HG03558 (cell line): ENCODE data around the gene PRMT6.
A peak's percentile ranks its signal among the peaks of the same experiment; 100 is the strongest.
"Not testable (repeated sequence)": the region's sequence is repeated elsewhere in the genome, so short reads cannot be mapped to it uniquely, and the experiment has no call there.

Experiments used
- ATAC-seq: cut with Tn5 transposase; IDR thresholded peaks from one replicate; pipeline ENCODE4 v1.9.1; 2021; ENCODE audit warnings: moderate number of reproducible peaks; ENCODE audit not compliant: unreplicated experiment; ENCODE audit errors: extremely low read depth

Gene PRMT6

GRCh38 chr1:107056426-107057196 lies at the start of gene PRMT6:
TSS of gene PRMT6 (plus strand) at chr1:107056674. CDS start at chr1:107056716, 42 bp downstream.
- ATAC-seq = peak; percentile 87

- ATAC-seq = no peak
Measured at GRCh38 chr1:107009281-107009680, 47.2 kb upstream of the PRMT6 start.

DNA sequence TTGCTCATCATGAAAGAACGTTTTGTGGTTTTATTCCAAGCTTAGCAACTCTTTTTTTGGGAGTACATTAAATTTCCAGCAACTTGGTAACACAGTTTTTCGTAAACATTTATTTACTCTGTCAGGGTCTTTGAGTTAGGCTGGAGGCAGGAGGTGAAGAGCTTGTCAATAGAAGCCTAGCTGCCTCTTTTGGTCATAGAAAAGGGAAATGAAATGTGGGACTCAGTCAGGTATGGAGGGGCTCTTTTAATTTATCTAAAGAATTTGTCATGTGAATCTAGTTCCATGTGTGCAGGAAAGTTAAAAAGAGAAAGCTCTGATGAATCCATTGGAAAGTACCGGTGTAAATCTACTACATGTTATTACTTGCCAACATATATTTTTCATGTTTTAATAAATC lies 45.9 kb upstream of the PRMT6 start:
- no peak for ATAC-seq

DNA sequence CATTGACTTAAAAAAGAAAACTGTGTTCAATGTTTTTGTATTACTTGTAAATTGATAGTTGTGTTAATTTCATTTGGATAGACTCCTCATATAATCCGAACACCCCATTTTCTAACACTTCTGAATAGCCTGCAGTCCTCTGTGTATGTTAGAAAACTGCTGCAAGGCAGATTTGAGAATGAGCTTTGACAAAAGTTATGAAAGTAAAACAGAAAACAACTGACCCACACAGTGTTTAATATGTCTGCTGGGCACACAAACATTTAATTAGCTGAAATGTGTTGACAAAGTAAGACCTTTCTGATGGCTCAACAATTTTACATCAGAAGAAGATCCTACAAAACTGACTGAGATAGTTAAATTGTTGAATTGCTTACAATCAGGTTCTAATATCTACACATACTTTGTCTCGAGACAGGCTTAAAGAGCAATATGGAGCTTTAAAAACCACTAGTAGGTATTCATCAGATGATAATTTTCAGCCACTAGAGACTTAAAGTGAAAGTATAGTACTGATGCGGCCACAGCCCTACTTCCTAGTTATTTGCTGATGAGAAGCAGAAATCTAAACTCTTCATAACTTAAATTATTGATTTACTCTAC lies 40.0 kb upstream of the PRMT6 start:
- ATAC-seq = no peak

DNA sequence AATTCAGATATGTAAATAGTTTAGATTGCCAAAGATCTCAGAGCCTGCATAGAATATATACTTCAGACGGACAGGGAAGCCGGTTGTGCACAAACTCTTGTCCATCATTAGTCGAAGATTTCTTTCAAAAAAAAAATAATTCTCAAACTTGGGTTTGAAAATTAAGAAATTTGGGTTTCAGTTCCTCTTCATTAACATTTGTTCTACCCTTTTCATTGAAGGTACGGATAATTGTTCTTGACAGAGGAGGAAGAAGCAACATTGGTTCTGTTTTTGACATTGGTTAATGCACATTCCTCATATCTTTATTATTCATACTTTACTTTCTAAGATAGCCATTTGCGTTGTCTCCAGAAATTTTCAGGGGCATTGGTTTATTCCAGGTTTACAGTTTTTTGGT lies 38.0 kb upstream of the PRMT6 start:
- no peak for ATAC-seq

GRCh38 chr1:107019166-107019565 lies 37.3 kb upstream of the PRMT6 start:
- no peak for ATAC-seq

GRCh38 chr1:107038874-107039273 lies 17.6 kb upstream of the PRMT6 start:
- not testable (repeated sequence) for ATAC-seq

DNA sequence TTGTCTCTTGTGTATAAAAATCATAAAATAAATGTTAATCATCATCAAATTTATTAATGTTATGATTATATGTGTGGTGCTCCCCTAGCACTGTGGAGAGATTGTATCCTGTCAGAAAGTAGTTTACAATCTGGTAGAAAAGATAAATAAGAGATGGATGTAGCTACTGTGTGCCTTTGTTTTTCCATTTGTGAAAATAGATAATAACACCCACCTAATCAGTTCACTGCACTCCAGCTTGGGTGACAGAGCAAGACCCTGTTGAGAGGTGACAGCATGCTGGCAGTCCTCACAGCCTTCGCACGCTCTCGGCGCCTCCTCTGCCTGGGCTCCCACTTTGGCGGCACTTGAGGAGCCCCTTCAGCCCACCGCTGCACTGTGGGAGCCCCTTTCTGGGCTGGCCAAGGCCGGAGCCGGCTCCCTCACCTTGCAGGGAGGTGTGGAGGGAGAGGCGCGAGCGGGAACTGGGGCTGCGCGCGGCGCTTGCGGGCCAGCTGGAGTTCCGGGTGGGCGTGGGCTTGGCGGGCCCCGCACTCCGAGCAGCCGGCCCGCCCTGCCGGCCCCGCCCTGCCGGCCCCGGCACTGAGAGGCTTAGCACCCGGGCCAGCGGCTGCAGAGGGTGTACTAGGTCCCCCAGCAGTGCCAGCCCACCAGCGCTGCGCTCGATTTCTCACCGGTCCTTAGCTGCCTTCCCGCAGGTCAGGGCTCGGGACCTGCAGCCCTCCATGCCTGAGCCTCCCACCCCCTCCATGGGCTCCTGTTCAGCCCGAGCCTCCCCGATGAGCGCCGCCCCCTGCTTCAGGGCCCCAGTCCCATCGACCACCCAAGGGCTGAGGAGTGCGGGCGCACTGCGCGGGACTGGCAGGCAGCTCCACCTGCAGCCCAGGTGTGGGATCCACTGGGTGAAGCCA lies 11.9 kb upstream of the PRMT6 start:
- ATAC-seq = not testable (repeated sequence)

DNA sequence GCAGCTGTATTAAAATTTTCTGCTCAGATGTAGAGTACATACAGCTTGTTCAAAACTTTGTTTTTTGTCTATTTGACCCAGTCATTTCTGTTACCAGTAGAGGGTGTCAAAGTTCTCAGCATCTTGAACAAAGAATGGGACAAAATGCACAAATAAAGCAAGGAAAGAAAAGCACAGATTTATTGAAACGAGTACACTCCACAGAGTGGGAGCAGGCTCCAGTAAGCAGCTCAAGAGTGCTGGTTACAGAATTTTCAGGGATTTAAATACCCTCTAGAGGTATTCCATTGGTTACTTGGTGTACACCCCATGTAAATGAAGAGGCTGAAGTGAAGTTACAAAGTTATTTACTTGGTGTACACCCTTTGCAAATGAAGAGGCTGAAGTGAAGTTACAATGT lies 8.9 kb upstream of the PRMT6 start:
- no peak for ATAC-seq

DNA sequence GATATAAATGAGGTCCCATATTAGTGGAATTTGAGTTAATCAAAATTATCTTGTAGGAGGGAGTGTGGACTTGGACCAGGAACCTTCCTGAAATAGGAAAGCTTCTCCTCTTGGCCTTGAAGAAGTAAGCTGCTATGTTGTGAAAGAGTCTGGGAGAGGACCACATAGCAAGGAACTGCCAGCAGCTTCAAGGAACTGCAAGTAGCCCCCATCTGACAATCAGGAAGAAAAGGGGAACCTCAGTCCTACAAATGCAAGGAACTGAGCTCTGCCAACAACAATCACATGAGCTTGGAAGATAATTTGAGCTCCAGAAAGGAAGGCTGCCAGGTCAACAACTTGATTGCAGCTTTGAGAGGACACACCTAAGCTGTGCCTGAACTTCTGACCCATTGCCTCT lies 8.2 kb upstream of the PRMT6 start:
- ATAC-seq = no peak

DNA sequence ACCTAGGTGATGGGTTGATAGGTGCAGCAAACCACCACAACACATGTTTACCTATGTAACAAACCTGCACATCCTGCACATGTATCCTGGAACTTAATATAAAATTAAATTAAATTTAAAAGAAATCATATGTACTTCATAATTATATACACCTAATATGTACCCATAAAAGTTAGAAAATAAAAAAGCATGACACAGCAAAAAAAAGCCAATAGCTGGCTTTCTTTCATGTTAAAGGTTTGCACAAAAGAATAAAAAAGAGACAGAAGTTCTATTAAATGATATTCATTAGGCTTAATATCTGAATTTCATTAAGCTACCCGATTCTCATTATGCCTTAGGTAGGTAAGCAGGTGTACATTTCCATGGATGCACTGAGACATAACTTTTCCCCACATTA lies 5.2 kb upstream of the PRMT6 start:
- ATAC-seq = no peak

GRCh38 chr1:107055919-107056425 lies 502 bp upstream of the PRMT6 start:
- not testable (repeated sequence) for ATAC-seq

GRCh38 chr1:107057197-107058133 lies 991 bp downstream of the PRMT6 start:
- ATAC-seq = peak; percentile 53

DNA sequence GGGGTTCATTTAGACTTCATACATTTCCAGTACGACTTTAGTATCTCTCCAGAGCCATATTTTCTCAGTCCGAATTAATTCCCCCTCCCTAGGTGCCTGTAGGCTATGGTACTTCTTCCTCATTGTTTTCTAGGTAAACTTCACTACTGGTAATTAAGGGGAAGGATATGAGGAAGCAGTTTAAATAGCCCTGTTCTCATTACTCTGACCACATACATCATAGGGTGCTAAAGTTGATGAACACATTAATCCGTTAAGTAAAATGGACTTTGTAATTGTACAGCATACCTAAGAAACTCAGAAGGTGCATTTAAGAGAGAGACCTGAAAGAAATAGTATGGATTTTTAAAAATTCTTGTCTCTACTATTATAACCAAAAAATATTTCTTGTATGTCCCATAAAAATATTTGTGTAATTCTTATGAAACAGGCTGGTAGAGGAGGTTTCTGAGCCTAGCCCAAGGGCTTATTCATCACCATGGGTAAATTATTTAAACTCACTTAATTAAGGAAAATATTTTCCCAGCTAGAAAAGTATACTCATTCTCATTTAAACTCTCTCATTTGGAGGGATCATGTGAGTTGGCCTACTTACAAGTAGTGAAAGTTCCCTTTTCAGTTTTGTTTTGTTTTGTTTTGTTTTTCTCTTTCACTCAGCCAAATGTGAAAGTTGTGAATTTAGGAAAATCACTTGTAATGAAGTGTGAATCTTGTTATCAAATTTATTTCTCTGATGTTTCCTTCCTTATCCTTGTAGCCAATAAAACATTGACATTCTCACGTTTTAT lies 2.0 kb downstream of the PRMT6 start:
- ATAC-seq = no peak

DNA sequence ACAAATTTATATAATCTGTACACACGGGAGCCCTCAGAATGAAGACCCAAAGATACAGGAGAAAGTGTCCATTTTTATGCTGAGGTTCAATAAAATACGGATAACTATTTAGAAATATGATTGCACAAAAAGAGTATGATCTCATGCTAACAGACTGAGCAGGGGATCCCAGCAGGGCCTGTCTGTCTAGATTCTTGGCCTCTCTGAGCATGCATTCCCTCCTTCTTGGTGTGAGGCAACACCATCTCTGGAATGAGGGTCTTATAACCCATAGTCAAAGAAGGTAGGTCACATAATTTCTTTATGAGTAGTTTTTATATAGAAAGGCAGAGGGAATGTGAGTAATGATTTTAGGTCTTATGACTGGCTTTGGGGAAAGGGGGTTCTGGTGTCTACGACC lies 5.4 kb downstream of the PRMT6 start:
- no peak for ATAC-seq

- no peak for ATAC-seq
Measured at GRCh38 chr1:107073493-107073892, 17.0 kb downstream of the PRMT6 start.

GRCh38 chr1:107076841-107077240 lies 20.4 kb downstream of the PRMT6 start:
- ATAC-seq = no peak

- no peak for ATAC-seq
Measured at GRCh38 chr1:107079249-107079648, 22.8 kb downstream of the PRMT6 start.

DNA sequence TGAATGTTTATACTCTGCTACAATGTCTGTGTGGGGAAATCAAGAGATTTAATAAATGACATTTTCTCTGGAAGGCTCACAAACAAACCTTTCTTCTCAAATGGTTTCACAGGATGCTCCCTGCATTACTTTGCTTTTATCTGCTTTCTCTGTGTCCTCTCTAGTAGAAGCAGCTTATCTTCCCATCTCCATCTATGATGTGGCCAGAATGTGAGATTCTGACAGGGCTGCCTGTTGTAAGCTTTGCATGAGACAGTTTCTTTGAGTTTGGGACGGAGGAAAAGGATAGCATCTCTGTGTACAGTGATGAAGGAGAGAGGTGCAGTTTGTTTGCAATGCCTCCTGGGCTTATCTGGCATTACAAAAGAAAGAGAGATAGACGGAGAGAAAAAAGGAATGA lies 24.6 kb downstream of the PRMT6 start:
- ATAC-seq = no peak
